H1 (cell line): ENCODE measurements around the gene SLC39A6. TPM values are rescaled to one million over a fixed set of nuclear protein-coding genes. Genes with fewer than 3 reads are reported as not detected.
A peak's percentile ranks its signal among the peaks of the same experiment; 100 is the strongest.

Experiments
- CTCF ChIA-PET: fragments of 300-600 bp; sonication (Branson Sonifier 250); formaldehyde crosslinking; loops from one replicate; lab custom pipeline; 2021; ENCODE audit not compliant: partially characterized antibody; lab: Charles Lee
- POLR2A ChIA-PET: fragments of 300-600 bp; sonication (Branson Sonifier 250); formaldehyde crosslinking; loops from one replicate; lab custom pipeline; 2021; ENCODE audit warnings: inconsistent platforms; ENCODE audit not compliant: partially characterized antibody; lab: Charles Lee
- DNase-seq, 2 experiments: peaks; one replicate each; pipeline versions ENCODE4 v3.0.0 to v3.0.0-alpha.2; 2010 to 2022; ENCODE audit warnings: low spot score in 2 of 2, low read depth in 1 of 2, mixed read lengths in 1 of 2
- FAIRE-seq: peaks from 2 replicates; lab custom pipeline; 2011; peaks lifted over from hg19 to GRCh38; lab: Jason Lieb, UNC
- H2AFZ ChIP-seq: 2 replicates; pipeline ENCODE4 v1.8.1; 2012; ENCODE audit warnings: low read length, inconsistent platforms
- H2AK5ac ChIP-seq: 2 replicates; pipeline ENCODE4 v1.6.1; 2013; ENCODE audit warnings: low read depth, low read length
- H2BK120ac ChIP-seq: replicated peaks from 2 replicates; pipeline ENCODE3; 2013; ENCODE audit warnings: low read depth, low read length, inconsistent platforms
- H2BK12ac ChIP-seq: 2 replicates; pipeline ENCODE4 v1.6.1; 2013; ENCODE audit warnings: low read depth, low read length
- H2BK15ac ChIP-seq: 2 replicates; pipeline ENCODE4 v1.6.1; 2013; ENCODE audit warnings: low read length
- H2BK20ac ChIP-seq: 2 replicates; pipeline ENCODE4 v1.6.1; 2013; ENCODE audit warnings: low read length
- H2BK5ac ChIP-seq: 2 replicates; pipeline ENCODE4 v1.6.1; 2013; ENCODE audit warnings: low read depth, low read length
- H3K14ac ChIP-seq: 2 replicates; pipeline ENCODE4 v1.6.1; 2013; ENCODE audit warnings: inconsistent platforms; ENCODE audit not compliant: insufficient read length
- H3K18ac ChIP-seq: 2 replicates; pipeline ENCODE4 v1.6.1; 2013; ENCODE audit warnings: low read length; ENCODE audit errors: extremely low read depth
- H3K23ac ChIP-seq: 2 replicates; pipeline ENCODE4 v1.6.1; 2013; ENCODE audit warnings: inconsistent platforms; ENCODE audit not compliant: insufficient read length
- H3K23me2 ChIP-seq: 2 replicates; pipeline ENCODE4 v1.6.1; 2013; ENCODE audit warnings: low read depth, low read length
- H3K27ac ChIP-seq: 2 replicates; pipeline ENCODE4 v1.6.1; 2011; ENCODE audit warnings: low read depth, low read length, inconsistent platforms
- H3K27me3 ChIP-seq, 4 experiments: replicated peaks in 1 of 4; 1 replicate in 1 of 4; 2 replicates in 3 of 4; pipeline versions ENCODE4 v1.6.1 to v1.8.1; 2011 to 2013; ENCODE audit warnings: low read length in 3 of 4, mild to moderate bottlenecking in 3 of 4, inconsistent platforms in 2 of 4, mixed read lengths in 2 of 4, moderate library complexity in 1 of 4; ENCODE audit not compliant: control insufficient read depth in 3 of 4, insufficient read depth in 3 of 4; ENCODE audit errors: extremely low read depth in 1 of 4
- H3K36me3 ChIP-seq, 4 experiments: 2 replicates each; pipeline versions ENCODE4 v1.6.1 to v1.8.1; 2011 to 2013; ENCODE audit warnings: mild to moderate bottlenecking in 4 of 4, low read length in 3 of 4, moderate library complexity in 2 of 4, control low read depth in 1 of 4, inconsistent platforms in 1 of 4; ENCODE audit not compliant: insufficient read depth in 4 of 4, control insufficient read depth in 2 of 4
- H3K4ac ChIP-seq: replicated peaks from 2 replicates; pipeline ENCODE3; 2013; ENCODE audit warnings: low read length, low read depth, mixed read lengths, inconsistent platforms; ENCODE audit not compliant: insufficient read length
- H3K4me1 ChIP-seq, 4 experiments: replicated peaks in 1 of 4; 1 replicate in 1 of 4; 2 replicates in 3 of 4; pipeline versions ENCODE4 v1.6.1 to v1.8.1; 2011 to 2013; ENCODE audit warnings: low read length in 3 of 4, inconsistent platforms in 2 of 4, mixed read lengths in 1 of 4; ENCODE audit not compliant: insufficient read depth in 4 of 4, control insufficient read depth in 3 of 4
- H3K4me2 ChIP-seq, 2 experiments: 2 replicates each; pipeline versions ENCODE4 v1.6.1 to v1.8.1; 2011 to 2013; ENCODE audit warnings: low read depth in 2 of 2, low read length in 2 of 2, control low read depth in 1 of 2, inconsistent platforms in 1 of 2, mild to moderate bottlenecking in 1 of 2; ENCODE audit not compliant: insufficient read depth in 1 of 2
- H3K4me3 ChIP-seq, 4 experiments: fragments of 200-600, 300-600 bp in 1 of 4; sonication (generic), shearing (Covaris generic), sonication (Bioruptor Twin) in 1 of 4; 2 replicates each; pipeline versions ENCODE4 v1.5.1 to v1.8.1; 2011 to 2016; ENCODE audit warnings: low read length in 4 of 4, low read depth in 3 of 4, control low read depth in 2 of 4, inconsistent platforms in 2 of 4, mild to moderate bottlenecking in 2 of 4, mixed read lengths in 1 of 4, moderate library complexity in 1 of 4; ENCODE audit not compliant: insufficient read depth in 2 of 4; ENCODE audit errors: extremely low read depth in 1 of 4
- H3K56ac ChIP-seq: replicated peaks from 2 replicates; pipeline ENCODE3; 2013; ENCODE audit warnings: low read depth, mild to moderate bottlenecking, mixed read lengths, low read length, inconsistent platforms; ENCODE audit not compliant: insufficient read length
- H3K79me1 ChIP-seq: 2 replicates; pipeline ENCODE4 v1.6.1; 2013; ENCODE audit warnings: low read depth, low read length, control low read depth
- H3K79me2 ChIP-seq, 2 experiments: 2 replicates each; pipeline versions ENCODE4 v1.6.1 to v1.8.1; 2012 to 2013; ENCODE audit warnings: low read length in 2 of 2, mild to moderate bottlenecking in 2 of 2, inconsistent platforms in 1 of 2; ENCODE audit not compliant: insufficient read depth in 2 of 2, control insufficient read depth in 1 of 2
- H3K9ac ChIP-seq, 4 experiments: replicated peaks in 1 of 4; 1 replicate in 1 of 4; 2 replicates in 3 of 4; pipeline versions ENCODE4 v1.6.1 to v1.8.1; 2011 to 2013; ENCODE audit warnings: low read depth in 3 of 4, low read length in 3 of 4, control low read depth in 2 of 4, mild to moderate bottlenecking in 2 of 4, moderate library complexity in 2 of 4, inconsistent platforms in 1 of 4; ENCODE audit errors: extremely low read depth in 1 of 4
- H3K9me3 ChIP-seq, 2 experiments: 2 replicates each; pipeline versions ENCODE4 v1.6.1 to v1.8.1; 2012 to 2013; ENCODE audit warnings: mild to moderate bottlenecking in 2 of 2, moderate library complexity in 2 of 2, control low read depth in 1 of 2, inconsistent platforms in 1 of 2, low read depth in 1 of 2, low read length in 1 of 2, mixed read lengths in 1 of 2; ENCODE audit not compliant: insufficient read depth in 2 of 2
- H4K20me1 ChIP-seq, 2 experiments: replicated peaks in 1 of 2; 2 replicates each; pipeline versions ENCODE3 to v1.8.1; 2011 to 2013; ENCODE audit warnings: inconsistent platforms in 2 of 2, low read length in 2 of 2, mild to moderate bottlenecking in 1 of 2; ENCODE audit not compliant: insufficient read depth in 2 of 2, control insufficient read depth in 1 of 2
- H4K5ac ChIP-seq: 2 replicates; pipeline ENCODE4 v1.6.1; 2013; ENCODE audit warnings: low read length, low read depth, mixed read lengths, inconsistent platforms; ENCODE audit not compliant: insufficient read length
- H4K8ac ChIP-seq: 2 replicates; pipeline ENCODE4 v1.8.0; 2013; ENCODE audit warnings: mild to moderate bottlenecking, moderate library complexity, low read length, inconsistent platforms; ENCODE audit not compliant: insufficient read depth; ENCODE audit errors: extremely low read depth
- H4K91ac ChIP-seq: replicated peaks from 2 replicates; pipeline ENCODE3; 2013; ENCODE audit warnings: low read length, mixed read lengths, inconsistent platforms; ENCODE audit not compliant: insufficient read length
- ASH2L ChIP-seq: fragments of 200-600, 300-600 bp; sonication (generic); IDR thresholded peaks from one replicate; pipeline ENCODE4 v1.7.1; 2017; ENCODE audit warnings: low read length
- CHD2 ChIP-seq: IDR thresholded peaks from 2 replicates; pipeline ENCODE4 v1.6.1; 2012; ENCODE audit warnings: low read length, improper control_type of control experiment
- EZH2 ChIP-seq: fragments of 200-600 bp; sonication (generic); IDR thresholded peaks from 2 replicates; pipeline ENCODE4 v1.7.1; 2012; ENCODE audit warnings: low read depth, mild to moderate bottlenecking, moderate library complexity, low read length, inconsistent platforms; ENCODE audit not compliant: severe bottlenecking
- POLR2A ChIP-seq, 2 experiments: IDR thresholded peaks; 1 replicate in 1 of 2; 2 replicates in 1 of 2; pipeline ENCODE4 v1.6.1; 2011; ENCODE audit warnings: low read depth in 2 of 2, low read length in 2 of 2, mild to moderate bottlenecking in 2 of 2; ENCODE audit errors: control extremely low read depth in 1 of 2
- SAP30 ChIP-seq: fragments of 300-600 bp; sonication (generic); IDR thresholded peaks from 2 replicates; pipeline ENCODE4 v1.7.1; 2012; ENCODE audit warnings: low read length, moderate library complexity, mild to moderate bottlenecking, inconsistent platforms; ENCODE audit not compliant: insufficient read depth, insufficient replicate concordance
- SIX5 ChIP-seq: IDR thresholded peaks from 2 replicates; pipeline ENCODE4 v1.6.1; 2011; ENCODE audit warnings: mild to moderate bottlenecking, low read depth, low read length
- SP4 ChIP-seq: IDR thresholded peaks from 2 replicates; pipeline ENCODE4 v1.6.1; 2012; ENCODE audit warnings: low read length, inconsistent platforms
- TAF1 ChIP-seq: IDR thresholded peaks from 2 replicates; pipeline ENCODE4 v1.6.1; 2011; ENCODE audit warnings: mild to moderate bottlenecking, low read depth, low read length
- WGBS, 2 experiments: shearing (Covaris generic) in 1 of 2; methylation state at CpG; one replicate each; pipeline versions ENCODE4 v1.1.6 to v1.1.7; 2013 to 2015; ENCODE audit warnings: low lambda C conversion rate in 2 of 2, mixed read lengths in 2 of 2, inconsistent platforms in 1 of 2, low coverage in 1 of 2, missing lambda C conversion rate in 1 of 2; ENCODE audit not compliant: insufficient replicate concordance in 2 of 2, insufficient coverage in 1 of 2, insufficient read length in 1 of 2; ENCODE audit errors: extremely low coverage in 1 of 2, missing lambda C conversion rate in 1 of 2; 5-methylcytosine and 5-hydroxymethylcytosine counted together
- long read RNA-seq, 2 experiments: library from RNA in 1 of 2; library from capped mRNA in 1 of 2; stranded (forward); transcript quantifications; one replicate each; pipeline ENCODE4 v2.0.0, GENCODE V29; 2021; ENCODE audit warnings: inconsistent platforms in 1 of 2
- polyA minus RNA-seq, 3 experiments: library from RNA; depleted of rRNA, polyadenylated mRNA; stranded (reverse); fragments of >200 nt; gene quantifications; 1 replicate in 2 of 3; 2 replicates in 1 of 3; pipeline ENCODE4 v1.2.3, GENCODE V29; 2011
- polyA plus RNA-seq, 7 experiments: library from polyadenylated mRNA; depleted of rRNA in 3 of 7; stranded (reverse) in 5 of 7; unstranded in 2 of 7; fragments of >200 nt in 5 of 7; fragments of 200-250 nt in 2 of 7; gene quantifications; 1 replicate in 5 of 7; 2 replicates in 1 of 7; 4 replicates in 1 of 7; pipeline versions ENCODE4 v1.2.1 to v1.2.3, GENCODE V29; 2011 to 2013; ENCODE audit warnings: missing spikeins in 2 of 7, mixed read lengths in 2 of 7
- total RNA-seq: library from RNA; stranded (reverse); fragmentation: NEBNext Ultra II Directional; extraction: Animal tissue kit (Norgen Biotek cat#: 25700); gene quantifications from 2 replicates; pipeline ENCODE4 v1.2.1, GENCODE V29; 2021

The SLC39A6 gene
- total RNA-seq (36.8 and 37.2 TPM in 2 replicates), polyA plus RNA-seq (2011; rRNA removed) (28.5 and 55.4 TPM in 2 replicates), polyA minus RNA-seq (2011; rRNA and poly(A)+ RNA removed) (76.3 and 104 TPM in 2 replicates)
- polyA plus RNA-seq (2011; cell fraction: cytosol; rRNA removed), result 49.2 TPM
- polyA plus RNA-seq (2011; cell fraction: nucleus; rRNA removed), result 36.1 TPM
- polyA plus RNA-seq (2012, experiment 1 of 2), result 31.6 to 45.2 TPM (median 39.5 TPM) in 4 replicates
- 1.6 TPM for polyA plus RNA-seq (2012, experiment 2 of 2)
- polyA plus RNA-seq (2013, experiment 1 of 2), result 46.3 TPM
- 54.4 TPM for polyA plus RNA-seq (2013, experiment 2 of 2)
- polyA minus RNA-seq (2011; cell fraction: cytosol; rRNA and poly(A)+ RNA removed), result 23.3 TPM
- polyA minus RNA-seq (2011; cell fraction: nucleus; rRNA and poly(A)+ RNA removed), result 37.4 TPM
- long read RNA-seq, experiment 1, transcript SLC39A6-201 (10 exons, 3,543 nt), result major isoform, 16 of 42 reads
- long read RNA-seq, experiment 1, partial matches to known transcripts, result 24 of 42 reads
- long read RNA-seq, experiment 1, other reads (novel, unspliced or antisense), result 1 of 42 reads
- long read RNA-seq, experiment 2, partial matches to known transcripts, result 3 of 9 reads
- long read RNA-seq, experiment 2, other reads (novel, unspliced or antisense), result 3 of 9 reads

- no peak within 1 kb of the TSS for H2BK20ac ChIP-seq
- DNase-seq (peak; percentile 89 to 98), FAIRE-seq (no peak)
- 0 out of 2 replicates have a peak within 1 kb of the TSS, but pooled peaks have one; percentile 5 for H2AK5ac ChIP-seq
- peaks cover 0 to 21% (median 4%) of the 10 kb centered on the region in 4 experiments; a peak in 3 of 8 replicates for H3K36me3 ChIP-seq
- ChIA-PET CTCF (interaction anchor here (0.7 to 2.8 kb wide), 5 partner anchors 12 to 155 kb away, joined by 3 to 10 read pairs (median 4); no protein-coding TSS in a partner anchor), POLR2A (interaction anchor here (1.0 to 2.5 kb wide), 10 partner anchors 11 to 149 kb away, joined by 3 to 16 read pairs (median 3); partner anchors contain the start of gene MOCOS)
- peaks cover 12% of the 10 kb centered on the region for H3K23me2 ChIP-seq
- H3K27me3 ChIP-seq, result 0 out of 7 replicates have a peak, but pooled peaks cover 0 to 2% (median 0%) of the 10 kb centered on the region in 4 experiments
- peak within 1 kb of the TSS; percentile 96 for H4K5ac ChIP-seq
- H3K4ac ChIP-seq, result peak within 1 kb of the TSS; percentile 69
- peak within 1 kb of the TSS; percentile 85 to 100 for H3K4me2 ChIP-seq
- peak within 1 kb of the TSS; percentile 97 for H3K56ac ChIP-seq
- H3K4me3 ChIP-seq, result peak within 1 kb of the TSS; percentile 94 to 99 (median 95)
- peaks cover 16% of the 10 kb centered on the region for H3K79me1 ChIP-seq
- H2BK12ac ChIP-seq, result peak within 1 kb of the TSS; percentile 55
- H3K14ac ChIP-seq, result no peak within 1 kb of the TSS
- H2BK15ac ChIP-seq, result 0 out of 2 replicates have a peak within 1 kb of the TSS, but pooled peaks have one; percentile 72
- H2BK5ac ChIP-seq, result peak within 1 kb of the TSS; percentile 95
- peak within 1 kb of the TSS; percentile 67 for H4K91ac ChIP-seq
- H3K9me3 ChIP-seq, result no peaks in the 10 kb centered on the region
- peak within 1 kb of the TSS; percentile 98 for H4K8ac ChIP-seq
- H3K27ac ChIP-seq, result peak within 1 kb of the TSS; percentile 95
- H3K9ac ChIP-seq, result peak within 1 kb of the TSS; percentile 84 to 95 (median 94)
- peaks cover 0 to 6% (median 3%) of the 10 kb centered on the region in 4 experiments; a peak in 3 of 7 replicates for H3K4me1 ChIP-seq
- peak within 1 kb of the TSS; percentile 76 for H2BK120ac ChIP-seq
- H3K23ac ChIP-seq, result no peak within 1 kb of the TSS
- peak within 1 kb of the TSS; percentile 94 for H2AFZ ChIP-seq
- WGBS, 2 experiments, result 3% methylated on average over 63 of the region's 69 CpGs; no CpG with 5 or more reads in 1 of the 2 experiments
- H3K18ac ChIP-seq, result peak within 1 kb of the TSS; percentile 99
- H4K20me1 ChIP-seq, result peaks cover 14 to 30% of the 10 kb centered on the region in 2 experiments
- H3K79me2 ChIP-seq, result peaks cover 35 to 74% of the 10 kb centered on the region in 2 experiments
- TF ChIP-seq EZH2, result no peak
- TF ChIP-seq SAP30, result peak; percentile 95
- TF ChIP-seq SIX5, result no peak
- no peak; the same call in 1 of the 2 replicates for TF ChIP-seq SP4
- TF ChIP-seq ASH2L, result peak; percentile 99
- peak in 1 of 2 experiments; percentile 81; a peak in 2 of 3 replicates for TF ChIP-seq POLR2A (IDR thresholded peaks at IDR 0.05; ENCODE audit: control extremely low read depth in 1 of 2, low read depth in 2 of 2, low read length in 2 of 2)
- TF ChIP-seq CHD2, result no peak
- peak; percentile 81 for TF ChIP-seq TAF1
These were observed at the start of gene SLC39A6, which contains the start of gene ELP2 for GRCh38 chr18:36129300-36130038. TSS of gene SLC39A6 (minus strand) at chr18:36129340. CDS start at chr18:36127007, 2,333 bp downstream. TSS of gene ELP2 (plus strand) at chr18:36129899. CDS start at chr18:36129934, 35 bp downstream.
